Measurements from ENCODE around the gene SEC61G.

The SEC61G gene

DNA sequence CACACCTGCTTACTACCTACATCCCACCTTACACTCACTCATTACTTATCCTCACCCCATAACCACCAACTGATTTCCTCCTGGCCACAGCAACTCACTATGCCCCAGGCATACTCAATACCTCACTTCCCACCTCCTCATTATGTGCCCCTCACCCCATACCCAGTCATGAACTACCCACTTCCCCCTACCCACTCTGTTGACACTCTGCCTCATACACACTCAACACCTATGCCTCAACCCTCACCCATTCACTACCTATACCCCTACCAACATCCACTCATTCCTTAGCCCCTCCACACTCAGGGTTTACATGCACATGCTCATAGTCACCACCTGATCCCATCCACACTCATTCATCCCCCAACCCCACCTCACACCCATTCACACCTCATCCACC is 39.6 kb downstream of the SEC61G start:
- no peaks in the 10 kb centered on the region for H3K36me3 ChIP-seq (ENCODE audit: control insufficient read depth, insufficient read depth, low read length)
- no peaks in the 10 kb centered on the region for H3K9me3 ChIP-seq (ENCODE audit: control insufficient read depth, insufficient read depth, low read length)
- H3K9ac ChIP-seq (ENCODE audit: low read depth, low read length) = no peak overlapping the region
- H3K27me3 ChIP-seq (ENCODE audit: control insufficient read depth, insufficient read depth, low read length) = no peaks in the 10 kb centered on the region
- H3K27ac ChIP-seq (ENCODE audit: low read depth, low read length) = no peak overlapping the region
- H3K4me3 ChIP-seq (ENCODE audit: low read depth, low read length) = no peak overlapping the region
- no peaks in the 10 kb centered on the region for H3K4me1 ChIP-seq (ENCODE audit: control insufficient read depth, insufficient read depth, low read length)

DNA sequence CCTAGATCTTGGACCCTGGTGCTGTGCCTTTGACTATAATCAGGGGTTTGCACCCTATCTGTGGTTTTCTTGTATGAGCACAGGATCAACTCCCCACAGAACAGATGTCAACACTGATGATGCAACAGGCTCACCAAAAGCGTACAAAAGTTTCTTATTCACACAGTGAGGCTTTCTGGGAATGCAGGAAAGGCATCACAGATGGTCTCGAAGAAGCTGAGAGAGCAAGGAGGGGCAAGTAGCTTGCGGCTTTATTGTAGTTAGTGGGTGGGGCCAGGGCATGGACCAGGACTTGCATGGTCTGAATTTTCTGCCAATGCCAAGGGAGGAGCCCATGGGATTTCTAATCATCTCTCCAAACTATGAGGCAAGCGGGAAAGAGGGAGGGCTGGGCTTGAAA is 46.2 kb downstream of the SEC61G start:
- no peak overlapping the region for H3K4me3 ChIP-seq (ENCODE audit: low read depth, low read length)
- H3K27me3 ChIP-seq (ENCODE audit: control insufficient read depth, insufficient read depth, low read length) = no peaks in the 10 kb centered on the region
- H3K9me3 ChIP-seq (ENCODE audit: control insufficient read depth, insufficient read depth, low read length) = peaks cover 14% of the 10 kb centered on the region
- H3K9ac ChIP-seq (ENCODE audit: low read depth, low read length) = no peak overlapping the region
- H3K27ac ChIP-seq (ENCODE audit: low read depth, low read length) = no peak overlapping the region
- H3K36me3 ChIP-seq (ENCODE audit: control insufficient read depth, insufficient read depth, low read length) = no peaks in the 10 kb centered on the region
- no peaks in the 10 kb centered on the region for H3K4me1 ChIP-seq (ENCODE audit: control insufficient read depth, insufficient read depth, low read length)

- H3K27me3 ChIP-seq (ENCODE audit: control insufficient read depth, insufficient read depth, low read length) = no peaks in the 10 kb centered on the region
- no peak overlapping the region for H3K27ac ChIP-seq (ENCODE audit: low read depth, low read length)
- no peak overlapping the region for H3K9ac ChIP-seq (ENCODE audit: low read depth, low read length)
- H3K4me1 ChIP-seq (ENCODE audit: control insufficient read depth, insufficient read depth, low read length) = no peaks in the 10 kb centered on the region
- no peak overlapping the region for H3K4me3 ChIP-seq (ENCODE audit: low read depth, low read length)
- no peaks in the 10 kb centered on the region for H3K36me3 ChIP-seq (ENCODE audit: control insufficient read depth, insufficient read depth, low read length)
- H3K9me3 ChIP-seq (ENCODE audit: control insufficient read depth, insufficient read depth, low read length) = peaks cover 14% of the 10 kb centered on the region
These were observed 47.0 kb downstream of the SEC61G start for GRCh38 chr7:54711900-54712595.

- H3K36me3 ChIP-seq (ENCODE audit: control insufficient read depth, insufficient read depth, low read length) = no peaks in the 10 kb centered on the region
- no peaks in the 10 kb centered on the region for H3K27me3 ChIP-seq (ENCODE audit: control insufficient read depth, insufficient read depth, low read length)
- H3K4me1 ChIP-seq (ENCODE audit: control insufficient read depth, insufficient read depth, low read length) = no peaks in the 10 kb centered on the region
- no peak overlapping the region for H3K9ac ChIP-seq (ENCODE audit: low read depth, low read length)
- no peak overlapping the region for H3K4me3 ChIP-seq (ENCODE audit: low read depth, low read length)
- H3K9me3 ChIP-seq (ENCODE audit: control insufficient read depth, insufficient read depth, low read length) = peaks cover 14% of the 10 kb centered on the region
- H3K27ac ChIP-seq (ENCODE audit: low read depth, low read length) = no peak overlapping the region
These were observed 49.7 kb downstream of the SEC61G start for GRCh38 chr7:54709283-54709682.

GRCh38 chr7:54705436-54705835 is 53.6 kb downstream of the SEC61G start:
- H3K36me3 ChIP-seq (ENCODE audit: control insufficient read depth, insufficient read depth, low read length) = no peaks in the 10 kb centered on the region
- H3K4me1 ChIP-seq (ENCODE audit: control insufficient read depth, insufficient read depth, low read length) = no peaks in the 10 kb centered on the region
- H3K9ac ChIP-seq (ENCODE audit: low read depth, low read length) = no peak overlapping the region
- no peak overlapping the region for H3K27ac ChIP-seq (ENCODE audit: low read depth, low read length)
- no peak overlapping the region for H3K4me3 ChIP-seq (ENCODE audit: low read depth, low read length)
- H3K9me3 ChIP-seq (ENCODE audit: control insufficient read depth, insufficient read depth, low read length) = peaks cover 11% of the 10 kb centered on the region
- no peaks in the 10 kb centered on the region for H3K27me3 ChIP-seq (ENCODE audit: control insufficient read depth, insufficient read depth, low read length)

GRCh38 chr7:54704851-54705250 is 54.2 kb downstream of the SEC61G start:
- H3K9ac ChIP-seq (ENCODE audit: low read depth, low read length) = no peak overlapping the region
- H3K27ac ChIP-seq (ENCODE audit: low read depth, low read length) = no peak overlapping the region
- no peak overlapping the region for H3K4me3 ChIP-seq (ENCODE audit: low read depth, low read length)
- H3K27me3 ChIP-seq (ENCODE audit: control insufficient read depth, insufficient read depth, low read length) = no peaks in the 10 kb centered on the region
- H3K9me3 ChIP-seq (ENCODE audit: control insufficient read depth, insufficient read depth, low read length) = peaks cover 11% of the 10 kb centered on the region
- no peaks in the 10 kb centered on the region for H3K4me1 ChIP-seq (ENCODE audit: control insufficient read depth, insufficient read depth, low read length)
- no peaks in the 10 kb centered on the region for H3K36me3 ChIP-seq (ENCODE audit: control insufficient read depth, insufficient read depth, low read length)

Measured in HUES48 (cell line).